Tibial nerve (tissue), 4 donors: ENCODE results near the gene GHRL. TPM values are rescaled to one million over a fixed set of nuclear protein-coding genes. Genes with fewer than 3 reads are reported as not detected.
"Not testable (repeated sequence)": the region's sequence is repeated elsewhere in the genome, so short reads cannot be mapped to it uniquely, and the experiment has no call there.

Experiments used
- DNase-seq, 2 donors: peaks; one replicate each; pipeline ENCODE4 v3.0.0-alpha.2; 2019; ENCODE audit warnings: low spot score in 2 of 2
- H3K27ac ChIP-seq, 4 donors: fragments of 200-600 bp; sonication (generic) in 3 of 4; one replicate each; pipeline ENCODE4 v1.5.1; 2017 to 2019; ENCODE audit warnings: mild to moderate bottlenecking in 1 of 4
- H3K27me3 ChIP-seq, 2 donors: fragments of 200-600 bp; sonication (generic) in 1 of 2; one replicate each; pipeline versions ENCODE4 v1.5.1 to v1.6.0; 2017 to 2019
- H3K36me3 ChIP-seq, 3 donors: fragments of 200-600 bp; sonication (generic); one replicate each; pipeline ENCODE4 v1.5.1; 2018 to 2019
- H3K4me1 ChIP-seq, 4 donors: fragments of 200-600 bp; sonication (generic) in 3 of 4; one replicate each; pipeline ENCODE4 v1.5.1; 2017 to 2019
- H3K4me3 ChIP-seq, 4 donors: fragments of 200-600 bp; sonication (generic) in 3 of 4; one replicate each; pipeline ENCODE4 v1.5.1; 2017 to 2019; ENCODE audit warnings: mild to moderate bottlenecking in 1 of 4, moderate library complexity in 1 of 4
- H3K9me3 ChIP-seq, 4 donors: fragments of 200-600 bp; sonication (generic) in 3 of 4; one replicate each; pipeline ENCODE4 v1.5.1; 2017 to 2019
- CTCF ChIP-seq, 5 experiments: fragments of 200-600 bp in 3 of 5; fragments of 450-650 bp in 2 of 5; sonication (generic) in 3 of 5; IDR thresholded peaks; one replicate each; pipeline ENCODE4 v1.5.1; 2016 to 2019; ENCODE audit warnings: antibody characterized with exemption in 5 of 5, mild to moderate bottlenecking in 3 of 5, moderate library complexity in 2 of 5
- EP300 ChIP-seq, 2 donors: sonication (generic); formaldehyde crosslinking; IDR thresholded peaks; one replicate each; pipeline ENCODE4 v1.6.1; 2017; ENCODE audit warnings: antibody characterized with exemption in 2 of 2, mild to moderate bottlenecking in 1 of 2
- POLR2A ChIP-seq, 2 donors: fragments of 450-650 bp; IDR thresholded peaks; one replicate each; pipeline ENCODE4 v1.6.1; 2017; ENCODE audit warnings: antibody characterized with exemption in 2 of 2, mild to moderate bottlenecking in 2 of 2, moderate library complexity in 2 of 2
- WGBS, 2 donors: methylation state at CpG; one replicate each; pipeline ENCODE4 v1.1.5; 2018; 5-methylcytosine and 5-hydroxymethylcytosine counted together
- total RNA-seq, 4 donors: library from RNA; depleted of rRNA; stranded (reverse); fragments of >200 nt; gene quantifications; one replicate each; pipeline ENCODE4 v1.1.0, GENCODE V29; 2016

The GHRL gene
- total RNA-seq, 4 donors from 2014 or later = 0.60 to 3.7 (median 2.9) TPM; not detected in 1

GRCh38 chr3:10303105-10303504 is 10.4 kb upstream of the GHRL start:
- Histone ChIP-seq H3K27me3 (no peaks in the 10 kb centered on the region), H3K27ac (no peak overlapping the region), H3K36me3 (peaks cover 10 to 93% (median 20%) of the 10 kb centered on the region in 3 donors), H3K4me3 (no peak overlapping the region), H3K9me3 (no peaks in the 10 kb centered on the region), H3K4me1 (no peaks in the 10 kb centered on the region)
- 89 to 90% methylated on average over 9 of the region's 9 CpGs for WGBS, 2 donors
- DNase-seq = no peak
- TF ChIP-seq CTCF (IDR thresholded peaks at IDR 0.05) (no peak), POLR2A (IDR thresholded peaks at IDR 0.05) (no peak), EP300 (IDR thresholded peaks at IDR 0.05) (no peak)

- WGBS, 2 donors = 78 to 88% methylated on average over 9 of the region's 9 CpGs
- Histone ChIP-seq H3K4me3 (no peak overlapping the region), H3K36me3 (peaks cover 5 to 81% (median 15%) of the 10 kb centered on the region in 3 donors), H3K4me1 (no peaks in the 10 kb centered on the region), H3K27ac (no peak overlapping the region), H3K27me3 (no peaks in the 10 kb centered on the region), H3K9me3 (no peaks in the 10 kb centered on the region)
- no peak for DNase-seq
- TF ChIP-seq POLR2A (IDR thresholded peaks at IDR 0.05) (no peak), EP300 (IDR thresholded peaks at IDR 0.05) (no peak), CTCF (IDR thresholded peaks at IDR 0.05) (no peak)
Measured at GRCh38 chr3:10300087-10300486, 7.3 kb upstream of the GHRL start.

GRCh38 chr3:10299679-10300078 is 6.9 kb upstream of the GHRL start:
- Histone ChIP-seq H3K27ac (no peak overlapping the region), H3K36me3 (peaks cover 2 to 77% (median 12%) of the 10 kb centered on the region in 3 donors), H3K27me3 (no peaks in the 10 kb centered on the region), H3K4me3 (no peak overlapping the region), H3K4me1 (no peaks in the 10 kb centered on the region), H3K9me3 (no peaks in the 10 kb centered on the region)
- TF ChIP-seq CTCF (IDR thresholded peaks at IDR 0.05) (no peak), EP300 (IDR thresholded peaks at IDR 0.05) (no peak), POLR2A (IDR thresholded peaks at IDR 0.05) (no peak)
- 66 to 75% methylated on average over 6 of the region's 6 CpGs for WGBS, 2 donors
- DNase-seq = no peak

GRCh38 chr3:10299175-10299574 is 6.4 kb upstream of the GHRL start:
- no peaks in the 10 kb centered on the region for H3K9me3 ChIP-seq
- no peaks in the 10 kb centered on the region for H3K27me3 ChIP-seq
- no peak overlapping the region for H3K4me3 ChIP-seq
- TF ChIP-seq CTCF (IDR thresholded peaks at IDR 0.05) (no peak), POLR2A (IDR thresholded peaks at IDR 0.05) (no peak), EP300 (IDR thresholded peaks at IDR 0.05) (no peak)
- H3K27ac ChIP-seq = no peak overlapping the region
- peaks cover 2 to 75% (median 7%) of the 10 kb centered on the region in 3 donors for H3K36me3 ChIP-seq
- no peak for DNase-seq
- 71 to 77% methylated on average over 2 of the region's 2 CpGs for WGBS, 2 donors
- H3K4me1 ChIP-seq = no peaks in the 10 kb centered on the region

GRCh38 chr3:10298064-10298463 is 5.3 kb upstream of the GHRL start:
- H3K9me3 ChIP-seq, H3K27me3 ChIP-seq, H3K4me3 ChIP-seq, H3K27ac ChIP-seq, H3K4me1 ChIP-seq, DNase-seq: not testable (repeated sequence)
- H3K36me3 ChIP-seq = peaks cover 0 to 74% (median 6%) of the 10 kb centered on the region in 3 donors
- WGBS, 2 donors = no CpG with 5 or more reads among the region's 1 CpG

GRCh38 chr3:10294030-10294586 is 1.4 kb upstream of the GHRL start:
- peaks cover 0 to 61% (median 0%) of the 10 kb centered on the region in 3 donors for H3K36me3 ChIP-seq
- no peak overlapping the region for H3K4me3 ChIP-seq
- H3K27me3 ChIP-seq = no peaks in the 10 kb centered on the region
- TF ChIP-seq CTCF (IDR thresholded peaks at IDR 0.05) (no peak), EP300 (IDR thresholded peaks at IDR 0.05) (no peak)
- H3K27ac ChIP-seq = no peak overlapping the region
- H3K4me1 ChIP-seq = peaks cover 0 to 4% (median 0%) of the 10 kb centered on the region in 4 donors
- 79 to 80% methylated on average over 12 of the region's 12 CpGs for WGBS, 2 donors
- DNase-seq = no peak
- no peaks in the 10 kb centered on the region for H3K9me3 ChIP-seq
